Measurements from ENCODE around the gene PACSIN1. TPM values are rescaled to one million over a fixed set of nuclear protein-coding genes. Genes with fewer than 3 reads are reported as not detected.

PACSIN1 gene
- total RNA-seq, 4 donors from 2014 or later = 0.08 to 0.42 (median 0.10) TPM; not detected in 1

GRCh38 chr6:34490390-34491090, 24.7 kb downstream of the PACSIN1 start:
- WGBS, 2 donors = 76% methylated on average over 20 of the region's 20 CpGs
- no peak overlapping the region for H3K4me3 ChIP-seq (ENCODE audit: low read depth, poor library complexity, severe bottlenecking)
- TF ChIP-seq CTCF (IDR thresholded peaks at IDR 0.05) (no peak), POLR2A (IDR thresholded peaks at IDR 0.05) (no peak)
- intact Hi-C loops (cut with DNase I; ENCODE audit: low total_unique reads) = no loop called here
- DNase-seq (ENCODE audit: low spot score in 2 of 2) = no peak

GRCh38 chr6:34491091-34491430, 25.2 kb downstream of the PACSIN1 start:
- no peak overlapping the region for H3K4me3 ChIP-seq (ENCODE audit: low read depth, poor library complexity, severe bottlenecking)
- TF ChIP-seq CTCF (IDR thresholded peaks at IDR 0.05) (no peak), POLR2A (IDR thresholded peaks at IDR 0.05) (no peak)
- 20 to 35% methylated on average over 10 of the region's 10 CpGs for WGBS, 2 donors
- no peak for DNase-seq (ENCODE audit: low spot score in 2 of 2)
- intact Hi-C loops (cut with DNase I; ENCODE audit: low total_unique reads) = no loop called here

GRCh38 chr6:34493344-34493743, 27.5 kb downstream of the PACSIN1 start:
- 72 to 82% methylated on average over 4 of the region's 4 CpGs for WGBS, 2 donors
- no peak for TF ChIP-seq POLR2A (IDR thresholded peaks at IDR 0.05)
- TF ChIP-seq CTCF (IDR thresholded peaks at IDR 0.05) = no peak
- no peak overlapping the region for H3K4me3 ChIP-seq (ENCODE audit: low read depth, poor library complexity, severe bottlenecking)
- no peak for DNase-seq (ENCODE audit: low spot score in 2 of 2)
- intact Hi-C loops (cut with DNase I; ENCODE audit: low total_unique reads) = no loop called here

GRCh38 chr6:34494973-34495372, 29.1 kb downstream of the PACSIN1 start:
- TF ChIP-seq POLR2A (IDR thresholded peaks at IDR 0.05) = no peak
- no peak for TF ChIP-seq CTCF (IDR thresholded peaks at IDR 0.05)
- no peak overlapping the region for H3K4me3 ChIP-seq (ENCODE audit: low read depth, poor library complexity, severe bottlenecking)
- DNase-seq (ENCODE audit: low spot score in 2 of 2) = no peak
- intact Hi-C loops (cut with DNase I; ENCODE audit: low total_unique reads) = no loop called here
- WGBS, 2 donors = 79 to 92% methylated on average over 3 of the region's 3 CpGs

- intact Hi-C loops (cut with DNase I; ENCODE audit: low total_unique reads) = no loop called here
- no peak for TF ChIP-seq POLR2A (IDR thresholded peaks at IDR 0.05)
- TF ChIP-seq CTCF (IDR thresholded peaks at IDR 0.05) = no peak
- WGBS, 2 donors = 67 to 82% methylated on average over 7 to 8 of the region's 9 CpGs
These were observed 30.3 kb downstream of the PACSIN1 start for GRCh38 chr6:34496103-34496685.

GRCh38 chr6:34497411-34497810, 31.5 kb downstream of the PACSIN1 start:
- DNase-seq (ENCODE audit: low spot score in 2 of 2) = no peak
- intact Hi-C loops (cut with DNase I; ENCODE audit: low total_unique reads) = no loop called here

More at GRCh38 chr6:34496103-34496685, 30.3 kb downstream of the PACSIN1 start:
- H3K4me3 ChIP-seq (ENCODE audit: low read depth, poor library complexity, severe bottlenecking) = no peak overlapping the region
- no peak for DNase-seq (ENCODE audit: low spot score in 2 of 2)

More at GRCh38 chr6:34497411-34497810, 31.5 kb downstream of the PACSIN1 start:
- WGBS, 2 donors = 54 to 65% methylated on average over 10 of the region's 10 CpGs
- no peak overlapping the region for H3K4me3 ChIP-seq (ENCODE audit: low read depth, poor library complexity, severe bottlenecking)
- TF ChIP-seq POLR2A (IDR thresholded peaks at IDR 0.05) = no peak
- no peak for TF ChIP-seq CTCF (IDR thresholded peaks at IDR 0.05)
